ENCODE results near the gene STAC3. TPM values are rescaled to one million over a fixed set of nuclear protein-coding genes. Genes with fewer than 3 reads are reported as not detected.

The STAC3 gene
- total and polyA plus RNA-seq, 2 of the 8 experiments (the other 6 are each of a cell fraction or from before 2014, with no cell fraction given): 0.70 to 1.3 TPM

- no peak for TF ChIP-seq USF2 (IDR thresholded peaks at IDR 0.05; ENCODE audit: low read length)
- TF ChIP-seq, protein P1, sequence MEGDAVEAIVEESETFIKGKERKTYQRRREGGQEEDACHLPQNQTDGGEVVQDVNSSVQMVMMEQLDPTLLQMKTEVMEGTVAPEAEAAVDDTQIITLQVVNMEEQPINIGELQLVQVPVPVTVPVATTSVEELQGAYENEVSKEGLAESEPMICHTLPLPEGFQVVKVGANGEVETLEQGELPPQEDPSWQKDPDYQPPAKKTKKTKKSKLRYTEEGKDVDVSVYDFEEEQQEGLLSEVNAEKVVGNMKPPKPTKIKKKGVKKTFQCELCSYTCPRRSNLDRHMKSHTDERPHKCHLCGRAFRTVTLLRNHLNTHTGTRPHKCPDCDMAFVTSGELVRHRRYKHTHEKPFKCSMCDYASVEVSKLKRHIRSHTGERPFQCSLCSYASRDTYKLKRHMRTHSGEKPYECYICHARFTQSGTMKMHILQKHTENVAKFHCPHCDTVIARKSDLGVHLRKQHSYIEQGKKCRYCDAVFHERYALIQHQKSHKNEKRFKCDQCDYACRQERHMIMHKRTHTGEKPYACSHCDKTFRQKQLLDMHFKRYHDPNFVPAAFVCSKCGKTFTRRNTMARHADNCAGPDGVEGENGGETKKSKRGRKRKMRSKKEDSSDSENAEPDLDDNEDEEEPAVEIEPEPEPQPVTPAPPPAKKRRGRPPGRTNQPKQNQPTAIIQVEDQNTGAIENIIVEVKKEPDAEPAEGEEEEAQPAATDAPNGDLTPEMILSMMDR (IDR thresholded peaks at IDR 0.05; ENCODE audit: control extremely low read depth in 1 of 3, insufficient read depth in 1 of 3, low read depth in 1 of 3, low read length in 3 of 3): no peak
- TF ChIP-seq HDAC2 (IDR thresholded peaks at IDR 0.05; ENCODE audit: borderline replicate concordance in 1 of 2, low read depth in 2 of 2, low read length in 2 of 2): no peak
- TF ChIP-seq E2F6 (IDR thresholded peaks at IDR 0.05): no peak
- TF ChIP-seq KDM1A (IDR thresholded peaks at IDR 0.05; ENCODE audit: borderline replicate concordance, low read length): no peak
- no peak for TF ChIP-seq SIX5 (IDR thresholded peaks at IDR 0.05; ENCODE audit: low read depth, low read length)
- TF ChIP-seq RNF2 (IDR thresholded peaks at IDR 0.05; ENCODE audit: borderline replicate concordance, low read depth, low read length, missing control alignments, poor library complexity, severe bottlenecking): no peak
Observed at GRCh38 chr12:57299514-57300016, 48.6 kb upstream of the STAC3 start (continued).
